Dermis microvascular lymphatic vessel endothelial cell (primary cell): ENCODE measurements around the gene TNIP1. TPM values are rescaled to one million over a fixed set of nuclear protein-coding genes. Genes with fewer than 3 reads are reported as not detected.

Experiments
- DNase-seq, 2 donors: peaks; one replicate each; pipeline versions ENCODE4 v3.0.0 to v3.0.0-alpha.2; 2010; ENCODE audit warnings: low read depth in 2 of 2
- total RNA-seq: library from RNA; depleted of rRNA; stranded (reverse); fragments of >200 nt; gene quantifications from 2 replicates; pipeline ENCODE4 v1.2.1, GENCODE V29; 2014

The TNIP1 gene
- total RNA-seq, 1 donor from 2014 or later: 69.1 TPM

DNA sequence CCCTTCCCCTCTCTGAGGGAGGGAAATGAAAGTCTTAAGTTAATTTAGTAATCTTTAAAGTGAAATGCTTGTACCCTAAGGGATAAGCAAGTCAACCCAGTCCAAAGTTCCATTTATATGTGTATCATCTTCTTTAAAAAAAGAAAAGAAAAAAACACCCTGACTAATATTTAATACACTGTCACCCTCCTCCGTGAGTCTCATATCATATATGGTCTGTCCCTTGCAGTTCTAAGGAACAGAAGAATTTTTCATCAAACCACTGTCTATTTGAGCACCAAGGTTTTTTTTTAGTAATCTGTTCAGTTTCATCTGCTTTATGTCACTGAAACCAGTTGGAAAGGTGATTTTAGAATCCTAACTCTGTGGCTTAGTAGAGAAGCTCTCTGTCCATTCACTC is 15.2 kb downstream of the TNIP1 start:
- DNase-seq: no peak

DNA sequence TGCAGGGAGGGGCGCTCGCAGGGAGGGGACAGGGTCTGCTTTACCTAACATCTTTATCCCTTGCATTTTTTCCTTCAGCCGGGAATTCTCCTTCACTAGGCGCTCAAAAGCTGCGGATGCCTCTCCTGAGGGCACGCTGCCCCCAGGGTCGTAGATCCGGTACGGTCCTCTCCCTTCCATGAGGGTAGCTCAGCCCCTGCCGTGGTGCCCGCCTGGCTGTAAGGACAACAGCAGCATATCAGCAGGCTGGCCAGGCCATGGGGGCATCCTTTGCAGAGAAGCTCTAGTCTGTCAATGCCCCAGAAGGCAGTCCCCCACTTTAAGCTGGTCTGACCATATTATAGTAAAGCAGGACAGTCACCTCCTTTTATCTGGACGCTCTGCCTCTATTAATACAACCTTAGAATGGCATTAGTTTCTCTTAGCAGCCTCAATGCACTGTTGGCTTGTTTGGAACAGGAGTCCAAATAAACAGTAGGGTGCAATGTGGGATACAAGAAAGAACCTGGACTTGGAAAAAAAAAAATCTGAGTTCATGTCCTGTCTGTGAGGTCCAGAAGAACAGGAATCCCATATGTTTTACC is 15.8 kb downstream of the TNIP1 start:
- DNase-seq: no peak

DNA sequence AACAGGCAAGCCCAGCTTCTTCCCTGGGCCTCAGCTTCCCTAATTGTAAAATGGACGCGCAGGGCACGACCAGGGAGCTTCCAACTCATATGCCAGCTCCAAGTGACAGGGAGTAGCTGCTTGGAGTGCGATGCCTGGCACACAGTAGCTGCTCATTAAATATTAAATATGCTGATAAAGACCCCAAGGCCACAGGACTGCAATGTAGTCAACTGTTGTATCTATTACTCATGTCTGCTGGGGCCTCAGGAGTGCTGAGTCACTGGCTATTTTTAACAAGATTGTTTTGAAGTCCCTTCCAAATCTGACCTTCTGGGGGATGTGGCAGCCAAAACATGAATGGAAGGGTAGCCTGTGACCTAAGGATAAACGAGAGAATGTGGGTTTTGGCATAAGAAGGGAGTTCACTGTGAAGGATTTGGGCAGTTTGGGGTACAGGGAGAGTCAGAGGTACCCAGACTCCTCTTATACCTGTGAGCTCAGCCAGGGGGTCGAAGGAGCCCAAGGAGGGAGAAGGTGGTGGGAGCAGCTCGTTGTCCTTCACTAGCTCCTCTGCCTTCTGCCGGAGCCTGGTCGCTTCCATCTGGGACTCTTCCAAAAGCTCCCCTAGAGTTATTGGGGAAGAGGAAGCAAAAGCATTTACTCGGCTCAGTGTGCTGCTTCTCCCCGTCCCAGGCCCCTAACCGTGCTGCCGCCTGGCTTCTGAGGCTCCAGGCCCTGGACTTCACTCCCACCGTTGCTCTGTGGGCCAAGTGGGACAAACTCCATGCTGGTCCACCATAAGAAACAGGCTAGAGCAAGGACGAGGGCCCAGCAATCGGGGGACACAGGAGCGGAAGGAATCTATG is 17.5 kb downstream of the TNIP1 start:
- DNase-seq: peak in 1 of 2 donors; percentile 81

GRCh38 chr5:151062405-151063141 is 18.3 kb downstream of the TNIP1 start:
- DNase-seq: no peak

GRCh38 chr5:151060742-151061141 is 20.1 kb downstream of the TNIP1 start:
- DNase-seq: no peak

DNA sequence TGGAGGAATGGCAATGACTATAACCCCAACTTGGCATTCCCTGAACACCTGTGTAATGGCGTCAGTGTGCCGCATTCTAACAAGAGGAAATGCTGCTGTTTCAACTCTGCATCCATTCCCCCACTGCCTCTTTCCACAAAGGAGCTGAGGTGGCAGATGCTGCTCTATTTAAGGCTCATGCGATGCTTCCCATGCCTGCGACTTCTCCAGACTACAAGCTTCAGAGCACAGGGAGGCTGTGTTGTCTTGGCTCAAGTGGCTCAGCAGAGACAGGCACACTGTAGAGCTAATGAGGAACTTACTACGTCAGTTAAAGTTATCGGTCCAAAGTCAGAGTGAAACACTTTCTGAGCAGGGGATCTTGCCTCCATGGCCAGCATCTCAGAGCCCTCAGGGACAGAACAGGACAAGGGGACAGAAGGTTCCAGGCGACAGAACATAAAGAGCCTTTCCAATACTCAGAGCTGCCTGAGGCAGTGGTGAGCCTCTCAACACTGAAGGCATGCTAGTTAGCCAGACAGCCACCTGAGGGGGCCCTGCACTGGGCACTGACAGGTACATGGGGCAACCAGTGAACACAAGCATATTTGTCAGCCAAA is 21.8 kb downstream of the TNIP1 start:
- DNase-seq: no peak

DNA sequence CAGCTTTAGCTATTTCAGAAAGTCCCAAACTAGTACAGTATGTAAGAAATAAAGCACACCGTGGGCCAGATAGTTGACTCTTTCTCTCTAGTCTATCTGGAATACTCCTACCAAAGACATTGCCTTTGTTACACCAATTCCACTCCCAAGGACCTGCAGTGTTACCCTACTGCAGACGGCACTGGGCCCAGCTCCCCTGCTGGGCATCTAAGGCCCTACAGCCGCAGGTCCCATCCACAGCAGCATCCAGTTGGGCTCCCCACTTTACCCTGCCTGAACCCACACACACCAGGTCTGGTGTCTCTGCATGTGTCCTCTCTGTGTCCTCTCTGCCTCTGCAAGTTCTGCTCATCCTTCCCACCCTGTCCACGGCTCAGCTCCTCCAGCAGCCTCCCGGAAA is 22.5 kb downstream of the TNIP1 start:
- no peak for DNase-seq

GRCh38 chr5:151056379-151057325 is 24.2 kb downstream of the TNIP1 start:
- no peak for DNase-seq

- no peak for DNase-seq
Measured at GRCh38 chr5:151055336-151055735, 25.5 kb downstream of the TNIP1 start.

DNA sequence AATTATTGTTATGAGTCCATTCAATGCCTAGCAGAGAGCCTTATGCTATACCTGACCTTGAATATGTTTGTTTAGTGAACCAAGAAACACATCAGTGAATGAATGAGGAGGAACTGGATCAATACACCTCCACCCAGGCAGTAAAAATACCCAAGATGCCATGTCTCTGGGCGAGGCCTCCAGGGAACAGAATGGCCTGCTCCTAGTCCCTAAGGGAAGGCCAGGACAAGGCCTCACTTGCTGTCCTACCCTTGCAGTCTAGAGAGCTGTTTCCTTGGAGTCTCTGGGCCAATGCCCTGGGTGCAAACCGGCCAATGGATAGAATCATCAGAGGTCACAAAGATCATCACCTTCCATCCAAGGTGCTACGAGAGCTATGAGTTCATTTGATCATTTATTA is 26.1 kb downstream of the TNIP1 start:
- no peak for DNase-seq

DNA sequence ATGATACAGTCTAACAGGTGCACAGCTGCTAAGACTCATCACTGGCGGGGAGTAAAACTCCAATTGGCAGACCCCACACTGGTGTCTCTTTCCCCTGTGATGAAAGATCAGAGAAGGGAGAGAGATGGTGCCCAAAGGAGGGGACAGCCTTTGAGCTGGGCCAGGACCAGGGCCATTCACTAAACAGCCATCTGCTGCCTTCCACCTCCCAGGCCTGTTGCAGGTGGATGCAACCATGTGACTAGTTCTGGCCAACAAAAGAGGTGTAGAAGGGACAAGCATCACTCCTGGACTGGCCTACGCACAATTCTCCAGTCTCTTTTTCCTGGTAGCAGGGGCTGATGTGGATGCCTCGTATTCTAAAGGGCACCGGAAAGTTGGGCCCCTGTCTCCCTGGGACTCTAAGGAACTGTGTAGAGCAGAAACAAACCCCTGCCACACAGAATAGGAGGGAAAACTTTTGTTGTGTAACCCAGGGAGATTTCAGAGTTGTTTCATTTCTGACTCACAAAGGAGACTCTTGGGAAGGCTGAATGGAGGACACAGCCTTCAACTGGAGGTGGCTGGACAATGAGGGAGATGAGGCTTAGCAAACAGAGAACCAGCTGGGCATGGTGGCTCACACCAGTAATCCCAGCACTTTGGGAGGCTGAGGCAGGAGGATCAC is 26.9 kb downstream of the TNIP1 start:
- DNase-seq: no peak

DNA sequence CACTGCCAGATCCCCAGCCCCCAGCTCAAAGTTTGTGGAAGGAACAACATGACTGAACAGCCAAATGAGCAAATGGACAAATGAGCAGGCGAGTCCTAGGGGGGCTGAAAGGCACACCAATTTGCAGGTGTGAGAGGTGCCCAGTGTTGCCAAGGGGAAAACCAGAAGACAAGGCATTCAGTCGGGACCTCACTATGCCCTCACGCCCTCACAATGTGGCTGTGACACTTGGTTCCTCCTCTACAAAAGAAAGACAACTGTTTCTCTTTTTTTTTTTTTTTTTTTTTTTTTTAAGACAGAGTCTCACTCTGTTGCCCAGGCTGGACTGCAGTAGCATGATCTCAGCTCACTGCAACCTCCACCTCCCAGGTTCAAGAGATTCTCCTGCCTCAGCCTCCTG is 28.0 kb downstream of the TNIP1 start:
- DNase-seq: no peak

- no peak for DNase-seq
Measured at GRCh38 chr5:151051931-151052608, 28.8 kb downstream of the TNIP1 start.

GRCh38 chr5:151051066-151051930 is 29.5 kb downstream of the TNIP1 start:
- DNase-seq: peak; percentile 63 to 85

DNA sequence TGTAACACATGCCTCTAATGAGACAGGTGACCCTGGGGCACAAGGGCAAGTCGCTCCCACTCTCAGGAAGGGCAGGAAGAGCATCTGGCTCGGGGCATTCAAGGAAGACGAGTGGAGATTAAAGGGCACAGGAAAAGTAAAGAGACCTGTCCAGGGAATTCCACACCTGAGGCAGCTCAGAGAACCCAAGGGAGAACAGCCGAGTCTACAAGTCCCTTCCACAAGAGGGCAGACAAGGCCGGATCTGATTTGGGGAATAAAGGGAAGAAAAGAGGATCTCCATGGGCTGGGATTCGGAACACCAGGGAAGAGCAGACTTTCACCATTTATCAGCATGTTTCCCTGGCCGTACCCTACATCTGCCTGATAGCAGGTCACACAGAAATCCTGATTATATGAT is 32.3 kb downstream of the TNIP1 start:
- peak in 1 of 2 donors; percentile 35 for DNase-seq

GRCh38 chr5:151047814-151048425 is 32.9 kb downstream of the TNIP1 start:
- DNase-seq: peak in 1 of 2 donors; percentile 34

DNA sequence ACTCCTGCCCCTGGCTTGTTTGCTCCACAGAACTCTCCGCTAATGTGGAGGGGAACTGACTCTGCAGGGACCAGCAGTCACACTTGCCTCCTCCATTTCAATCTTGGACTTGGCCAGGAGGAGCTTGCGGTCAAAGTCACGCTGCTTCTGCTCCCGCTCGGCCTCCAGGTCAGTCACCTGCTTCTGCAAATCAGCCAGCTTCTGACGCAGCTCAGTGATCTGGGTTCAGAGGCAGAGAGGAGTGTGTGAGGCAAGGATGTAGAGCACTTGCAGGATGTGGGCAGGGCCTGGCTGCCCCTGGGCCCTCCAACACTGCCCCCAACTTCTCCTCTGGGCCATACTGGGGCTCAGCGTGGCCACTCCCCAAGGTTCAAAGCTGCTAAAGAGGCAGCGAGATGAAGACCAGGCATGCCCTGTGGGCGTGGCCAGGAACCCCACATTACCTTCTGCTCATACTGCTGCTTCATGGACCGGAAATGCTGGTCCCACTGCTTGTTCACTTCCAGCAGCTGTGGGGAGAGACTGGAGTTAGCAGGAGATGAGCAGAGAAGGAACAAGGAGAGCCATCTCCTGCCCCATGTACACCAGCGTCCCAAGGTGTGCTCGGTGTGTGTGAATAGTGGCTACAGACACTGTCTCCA is 38.3 kb downstream of the TNIP1 start:
- DNase-seq: no peak
